ENCODE results near the gene PNMA5.
A peak's percentile ranks its signal among the peaks of the same experiment; 100 is the strongest.

PNMA5 gene

GRCh38 chrX:152958524-152959465 lies 35.1 kb downstream of the PNMA5 start:
- peak; percentile 82 for DNase-seq (ENCODE audit: low read depth)

- DNase-seq (ENCODE audit: low read depth) = no peak
These were observed 35.9 kb downstream of the PNMA5 start for GRCh38 chrX:152958047-152958446.

GRCh38 chrX:152950786-152951185 lies 43.1 kb downstream of the PNMA5 start:
- no peak for DNase-seq (ENCODE audit: low read depth)

GRCh38 chrX:152949114-152949513 lies 44.8 kb downstream of the PNMA5 start:
- DNase-seq (ENCODE audit: low read depth) = no peak

- DNase-seq (ENCODE audit: low read depth) = no peak
These were observed 47.2 kb downstream of the PNMA5 start for GRCh38 chrX:152946681-152947080.

- DNase-seq (ENCODE audit: low read depth) = no peak
These were observed 48.6 kb downstream of the PNMA5 start for GRCh38 chrX:152945021-152945979.

GRCh38 chrX:152943826-152944225 lies 50.1 kb downstream of the PNMA5 start:
- DNase-seq (ENCODE audit: low read depth) = no peak

- DNase-seq (ENCODE audit: low read depth) = no peak
These were observed 51.9 kb downstream of the PNMA5 start for GRCh38 chrX:152942077-152942442.

GRCh38 chrX:152941328-152942076 lies 52.4 kb downstream of the PNMA5 start:
- DNase-seq (ENCODE audit: low read depth) = peak; percentile 76

Data from stimulated activated CD8-positive, alpha-beta memory T cell treated with anti-CD3 and anti-CD28 coated beads, Interleukin-12 subunit alpha, Interleukin-12 subunit beta, amount 100 ng/mL, for 1 hour (primary cell).